ENCODE data around the gene TMEM50A.
"Not testable (repeated sequence)": the region's sequence is repeated elsewhere in the genome, so short reads cannot be mapped to it uniquely, and the experiment has no call there.

GRCh38 chr1:25293426-25293825 lies 44.7 kb upstream of the TMEM50A start:
- TF ChIP-seq POLR2A, CTCF (IDR thresholded peaks at IDR 0.05): not testable (repeated sequence)

Data from vagina (tissue), 2 donors.